H1 (cell line): ENCODE results near the gene SPCS1. TPM values are rescaled to one million over a fixed set of nuclear protein-coding genes. Genes with fewer than 3 reads are reported as not detected.
A peak's percentile ranks its signal among the peaks of the same experiment; 100 is the strongest.

Experiments
- ASH2L ChIP-seq: fragments of 200-600, 300-600 bp; sonication (generic); IDR thresholded peaks from one replicate; pipeline ENCODE4 v1.7.1; 2017; ENCODE audit warnings: low read length
- CREB1 ChIP-seq: IDR thresholded peaks from 2 replicates; pipeline ENCODE4 v1.6.1; 2012; ENCODE audit warnings: inconsistent platforms
- EGR1 ChIP-seq: IDR thresholded peaks from 2 replicates; pipeline ENCODE4 v1.6.1; 2011; ENCODE audit warnings: low read depth, low read length, borderline replicate concordance
- POLR2AphosphoS5 ChIP-seq: IDR thresholded peaks from 2 replicates; pipeline ENCODE4 v1.6.1; 2011; ENCODE audit warnings: low read depth, low read length
- POU5F1 ChIP-seq: IDR thresholded peaks from 2 replicates; pipeline ENCODE4 v1.6.1; 2011; ENCODE audit warnings: low read depth, mild to moderate bottlenecking, low read length, moderate library complexity
- SAP30 ChIP-seq: fragments of 300-600 bp; sonication (generic); IDR thresholded peaks from 2 replicates; pipeline ENCODE4 v1.7.1; 2012; ENCODE audit warnings: low read length, moderate library complexity, mild to moderate bottlenecking, inconsistent platforms; ENCODE audit not compliant: insufficient read depth, insufficient replicate concordance
- SIN3A ChIP-seq, 2 experiments: IDR thresholded peaks in 1 of 2; conservative IDR thresholded peaks in 1 of 2; 2 replicates each; pipeline ENCODE4 v1.6.1; 2011 to 2012; ENCODE audit warnings: low read length in 2 of 2, improper control_type of control experiment in 1 of 2, low read depth in 1 of 2, mild to moderate bottlenecking in 1 of 2
- SP1 ChIP-seq: IDR thresholded peaks from 2 replicates; pipeline ENCODE4 v1.6.1; 2011; ENCODE audit warnings: low read depth, low read length
- SP4 ChIP-seq: IDR thresholded peaks from 2 replicates; pipeline ENCODE4 v1.6.1; 2012; ENCODE audit warnings: low read length, inconsistent platforms
- TAF1 ChIP-seq: IDR thresholded peaks from 2 replicates; pipeline ENCODE4 v1.6.1; 2011; ENCODE audit warnings: mild to moderate bottlenecking, low read depth, low read length
- TAF7 ChIP-seq: optimal IDR thresholded peaks from 2 replicates; pipeline ENCODE3; 2011; ENCODE audit warnings: low read depth, mild to moderate bottlenecking, inconsistent platforms, low read length, moderate library complexity, borderline replicate concordance
- TBP ChIP-seq: IDR thresholded peaks from 2 replicates; pipeline ENCODE4 v1.6.1; 2011; ENCODE audit warnings: low read depth, low read length, improper control_type of control experiment
- polyA plus RNA-seq, 7 experiments: library from polyadenylated mRNA; depleted of rRNA in 3 of 7; stranded (reverse) in 5 of 7; unstranded in 2 of 7; fragments of >200 nt in 5 of 7; fragments of 200-250 nt in 2 of 7; gene quantifications; 1 replicate in 5 of 7; 2 replicates in 1 of 7; 4 replicates in 1 of 7; pipeline versions ENCODE4 v1.2.1 to v1.2.3, GENCODE V29; 2011 to 2013; ENCODE audit warnings: missing spikeins in 2 of 7, mixed read lengths in 2 of 7
- total RNA-seq: library from RNA; stranded (reverse); fragmentation: NEBNext Ultra II Directional; extraction: Animal tissue kit (Norgen Biotek cat#: 25700); gene quantifications from 2 replicates; pipeline ENCODE4 v1.2.1, GENCODE V29; 2021
- TF ChIP-seq, protein P1 (sequence below), 3 experiments: IDR thresholded peaks; 1 replicate in 2 of 3; 2 replicates in 1 of 3; pipeline versions ENCODE4 v1.5.1 to v1.6.1; 2011; ENCODE audit warnings: low read length in 3 of 3, mild to moderate bottlenecking in 3 of 3, inconsistent platforms in 2 of 3, low read depth in 1 of 3, moderate library complexity in 1 of 3; ENCODE audit not compliant: insufficient read depth in 1 of 3; ENCODE audit errors: control extremely low read depth in 1 of 3
- TF ChIP-seq, protein P2 (sequence below): IDR thresholded peaks from 2 replicates; pipeline ENCODE4 v1.6.1; 2012; ENCODE audit warnings: low read length, inconsistent platforms
- TF ChIP-seq, protein P3 (sequence below): IDR thresholded peaks from 2 replicates; pipeline ENCODE4 v1.6.1; 2012; ENCODE audit warnings: inconsistent platforms
- TF ChIP-seq, protein P4 (sequence below): IDR thresholded peaks from 2 replicates; pipeline ENCODE4 v1.6.1; 2012; ENCODE audit warnings: inconsistent platforms

The SPCS1 gene
- total and polyA plus RNA-seq, 2 of the 8 experiments (the other 6 are each of a cell fraction or from before 2014, with no cell fraction given) = 104 to 191 TPM

DNA sequence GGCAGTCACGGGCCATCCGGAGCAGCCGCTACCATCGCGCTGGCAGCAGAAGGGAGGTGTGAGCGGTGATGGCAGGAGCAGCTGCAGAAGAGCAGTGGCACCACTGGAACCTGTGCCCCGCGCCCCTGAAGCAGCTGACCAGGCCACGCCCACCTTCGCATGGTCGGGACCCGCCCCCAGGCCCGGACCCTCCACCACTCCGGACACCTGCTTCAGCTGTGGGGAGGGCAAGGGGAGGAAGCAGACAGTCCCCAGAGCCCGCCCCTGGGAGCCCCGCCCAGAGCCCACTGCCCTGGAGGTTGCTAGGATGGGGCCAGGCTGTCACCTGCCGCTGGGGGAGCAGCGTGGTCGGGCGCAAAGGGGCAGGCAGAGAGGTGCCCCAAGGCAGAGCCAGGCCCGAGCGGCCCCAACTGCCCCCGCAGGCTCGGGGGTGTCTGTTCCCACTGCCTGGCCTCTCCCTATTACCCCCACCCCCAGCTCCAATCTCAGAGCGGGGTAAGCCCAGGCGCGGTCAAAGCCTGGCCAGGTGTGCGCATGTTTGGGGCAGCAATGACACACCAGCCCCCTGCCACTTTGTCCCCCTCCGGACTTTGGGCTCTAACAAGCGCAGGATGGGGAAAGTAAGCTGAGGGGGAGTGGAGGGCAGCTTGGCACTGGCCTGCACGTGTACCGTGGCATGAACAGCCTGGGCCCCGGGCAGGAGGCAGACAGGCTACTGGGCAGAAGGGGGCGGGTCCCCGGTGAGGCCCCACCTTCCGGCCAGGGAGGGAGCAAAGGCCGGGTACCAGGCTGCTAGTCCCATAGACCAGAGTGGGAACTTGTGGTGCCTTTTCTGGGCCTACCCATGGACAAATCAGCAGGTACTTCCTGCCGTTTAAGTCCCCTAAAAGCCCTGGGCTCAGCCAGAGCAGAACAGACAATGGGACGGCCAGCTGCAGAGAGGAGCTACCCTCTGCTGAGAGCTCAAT, 8.7 kb downstream of the SPCS1 start (continued):
- TF ChIP-seq, protein P1, sequence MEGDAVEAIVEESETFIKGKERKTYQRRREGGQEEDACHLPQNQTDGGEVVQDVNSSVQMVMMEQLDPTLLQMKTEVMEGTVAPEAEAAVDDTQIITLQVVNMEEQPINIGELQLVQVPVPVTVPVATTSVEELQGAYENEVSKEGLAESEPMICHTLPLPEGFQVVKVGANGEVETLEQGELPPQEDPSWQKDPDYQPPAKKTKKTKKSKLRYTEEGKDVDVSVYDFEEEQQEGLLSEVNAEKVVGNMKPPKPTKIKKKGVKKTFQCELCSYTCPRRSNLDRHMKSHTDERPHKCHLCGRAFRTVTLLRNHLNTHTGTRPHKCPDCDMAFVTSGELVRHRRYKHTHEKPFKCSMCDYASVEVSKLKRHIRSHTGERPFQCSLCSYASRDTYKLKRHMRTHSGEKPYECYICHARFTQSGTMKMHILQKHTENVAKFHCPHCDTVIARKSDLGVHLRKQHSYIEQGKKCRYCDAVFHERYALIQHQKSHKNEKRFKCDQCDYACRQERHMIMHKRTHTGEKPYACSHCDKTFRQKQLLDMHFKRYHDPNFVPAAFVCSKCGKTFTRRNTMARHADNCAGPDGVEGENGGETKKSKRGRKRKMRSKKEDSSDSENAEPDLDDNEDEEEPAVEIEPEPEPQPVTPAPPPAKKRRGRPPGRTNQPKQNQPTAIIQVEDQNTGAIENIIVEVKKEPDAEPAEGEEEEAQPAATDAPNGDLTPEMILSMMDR (IDR thresholded peaks at IDR 0.05; ENCODE audit: control extremely low read depth in 1 of 3, insufficient read depth in 1 of 3, low read depth in 1 of 3, low read length in 3 of 3) = peak in 1 of 3 experiments; percentile 25; a peak in 1 of 4 replicates
- TF ChIP-seq ASH2L (peak; percentile 38), SP1 (peak; percentile 44; the same call in 1 of the 2 replicates), TAF1 (peak; percentile 75), POU5F1 (no peak), POLR2AphosphoS5 (peak; percentile 57; the same call in 1 of the 2 replicates), TBP (peak; percentile 74; the same call in 1 of the 2 replicates), CREB1 (0 out of 2 replicates have a peak, but pooled peaks have one; percentile 10), TAF7 (peak; percentile 54), SAP30 (peak; percentile 90), SIN3A (conservative IDR thresholded peaks at IDR 0.05 in 1 of 2, IDR thresholded peaks at IDR 0.05 in 1 of 2; ENCODE audit: low read depth in 1 of 2, low read length in 2 of 2) (peak; percentile 37 to 68; a peak in 2 of 4 replicates), SP4 (0 out of 2 replicates have a peak, but pooled peaks have one; percentile 22), EGR1 (no peak)
- TF ChIP-seq, protein P2, sequence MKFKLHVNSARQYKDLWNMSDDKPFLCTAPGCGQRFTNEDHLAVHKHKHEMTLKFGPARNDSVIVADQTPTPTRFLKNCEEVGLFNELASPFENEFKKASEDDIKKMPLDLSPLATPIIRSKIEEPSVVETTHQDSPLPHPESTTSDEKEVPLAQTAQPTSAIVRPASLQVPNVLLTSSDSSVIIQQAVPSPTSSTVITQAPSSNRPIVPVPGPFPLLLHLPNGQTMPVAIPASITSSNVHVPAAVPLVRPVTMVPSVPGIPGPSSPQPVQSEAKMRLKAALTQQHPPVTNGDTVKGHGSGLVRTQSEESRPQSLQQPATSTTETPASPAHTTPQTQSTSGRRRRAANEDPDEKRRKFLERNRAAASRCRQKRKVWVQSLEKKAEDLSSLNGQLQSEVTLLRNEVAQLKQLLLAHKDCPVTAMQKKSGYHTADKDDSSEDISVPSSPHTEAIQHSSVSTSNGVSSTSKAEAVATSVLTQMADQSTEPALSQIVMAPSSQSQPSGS = no peak
- TF ChIP-seq, protein P3, sequence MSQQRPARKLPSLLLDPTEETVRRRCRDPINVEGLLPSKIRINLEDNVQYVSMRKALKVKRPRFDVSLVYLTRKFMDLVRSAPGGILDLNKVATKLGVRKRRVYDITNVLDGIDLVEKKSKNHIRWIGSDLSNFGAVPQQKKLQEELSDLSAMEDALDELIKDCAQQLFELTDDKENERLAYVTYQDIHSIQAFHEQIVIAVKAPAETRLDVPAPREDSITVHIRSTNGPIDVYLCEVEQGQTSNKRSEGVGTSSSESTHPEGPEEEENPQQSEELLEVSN = peak; percentile 17; the same call in 1 of the 2 replicates
- TF ChIP-seq, protein P4, sequence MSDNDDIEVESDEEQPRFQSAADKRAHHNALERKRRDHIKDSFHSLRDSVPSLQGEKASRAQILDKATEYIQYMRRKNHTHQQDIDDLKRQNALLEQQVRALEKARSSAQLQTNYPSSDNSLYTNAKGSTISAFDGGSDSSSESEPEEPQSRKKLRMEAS = peak; percentile 69
